OCI-M1 (cell line): ENCODE data around the gene TERT.

Source experiments
- DNase-seq: peaks from one replicate; lab custom pipeline; 2025; lab: John Stamatoyannopoulos, UW

The TERT gene

GRCh38 chr5:1318659-1319251 is 23.9 kb upstream of the TERT start:
- DNase-seq: no peak

- no peak for DNase-seq
Measured at GRCh38 chr5:1317921-1318565, 23.2 kb upstream of the TERT start.

- DNase-seq: no peak
Measured at GRCh38 chr5:1316588-1317340, 21.9 kb upstream of the TERT start.

GRCh38 chr5:1315709-1316587 is 21.1 kb upstream of the TERT start:
- no peak for DNase-seq

- no peak for DNase-seq
Measured at GRCh38 chr5:1315018-1315708, 20.3 kb upstream of the TERT start.

- no peak for DNase-seq
Measured at GRCh38 chr5:1314564-1314982, 19.7 kb upstream of the TERT start.

GRCh38 chr5:1312993-1313833 is 18.3 kb upstream of the TERT start:
- DNase-seq: peak; percentile 39

- no peak for DNase-seq
Measured at GRCh38 chr5:1312206-1312605, 17.3 kb upstream of the TERT start.

GRCh38 chr5:1311439-1312055 is 16.7 kb upstream of the TERT start:
- no peak for DNase-seq

GRCh38 chr5:1310118-1310517 is 15.2 kb upstream of the TERT start:
- no peak for DNase-seq

GRCh38 chr5:1304033-1304432 is 9.2 kb upstream of the TERT start:
- DNase-seq: no peak

- no peak for DNase-seq
Measured at GRCh38 chr5:1302258-1302657, 7.4 kb upstream of the TERT start.

- no peak for DNase-seq
Measured at GRCh38 chr5:1300581-1301083, 5.8 kb upstream of the TERT start.

- no peak for DNase-seq
Measured at GRCh38 chr5:1299961-1300360, 5.1 kb upstream of the TERT start.

- DNase-seq: no peak
Measured at GRCh38 chr5:1299511-1299850, 4.6 kb upstream of the TERT start.

- no peak for DNase-seq
Measured at GRCh38 chr5:1298723-1299510, 4.0 kb upstream of the TERT start.

GRCh38 chr5:1298067-1298551 is 3.2 kb upstream of the TERT start:
- DNase-seq: no peak

- DNase-seq: no peak
Measured at GRCh38 chr5:1297243-1297642, 2.4 kb upstream of the TERT start.

- no peak for DNase-seq
Measured at GRCh38 chr5:1295650-1296037, 776 bp upstream of the TERT start.
